ENCODE results near the gene CBFA2T3. TPM values are rescaled to one million over a fixed set of nuclear protein-coding genes. Genes with fewer than 3 reads are reported as not detected.

Gene CBFA2T3
- total RNA-seq, 1 experiment from 2014 or later, result 2.9 TPM

DNA sequence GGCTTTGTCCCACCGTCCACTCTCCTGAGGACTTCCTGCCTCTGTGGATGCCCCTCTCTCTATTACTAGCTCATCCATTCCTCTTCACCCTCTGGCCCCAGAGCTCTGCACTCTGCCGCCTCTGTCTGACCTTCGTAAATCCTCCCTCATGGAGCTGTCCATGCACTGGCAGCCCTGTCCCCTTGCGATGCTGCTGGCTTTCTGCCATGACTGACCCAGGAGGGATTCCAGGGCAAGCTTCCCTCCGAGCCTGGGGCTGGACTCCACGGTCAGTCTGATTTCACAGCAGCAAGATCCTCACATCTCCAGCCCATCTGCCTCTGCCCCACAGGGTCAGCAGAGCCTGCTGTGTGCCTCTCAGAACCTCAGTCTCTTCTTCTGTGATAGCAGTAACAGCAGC lies 4.7 kb downstream of the CBFA2T3 start:
- Mint-ChIP-seq H3K4me1 (peaks cover 0 to 6% of the 10 kb centered on the region in 2 experiments; a peak in 1 of 4 replicates), H3K9me3 (no peaks in the 10 kb centered on the region), H3K27me3 (ENCODE audit: low read depth) (no peaks in the 10 kb centered on the region), H3K4me3 (no peak overlapping the region), H3K36me3 (ENCODE audit: insufficient read depth in 1 of 3, low read depth in 3 of 3) (no peaks in the 10 kb centered on the region), H3K27ac (peak overlapping the region in 2 of 3 experiments; percentile 56 to 81; a peak in 2 of 7 replicates)
- no peak overlapping the region for H3K9ac ChIP-seq (ENCODE audit: extremely low read depth, insufficient read length, low read length)
- no peaks in the 10 kb centered on the region for H4K20me1 ChIP-seq (ENCODE audit: control insufficient read depth, insufficient read depth, insufficient read length)
- no peak overlapping the region for H2BK15ac ChIP-seq (ENCODE audit: low read depth, low read length)
- no peak overlapping the region for H2BK5ac ChIP-seq (ENCODE audit: insufficient read length, low read length)
- no peak overlapping the region for H2AK5ac ChIP-seq (ENCODE audit: insufficient read length, low read length)
- H3K27me3 ChIP-seq (ENCODE audit: insufficient read depth, low read length), result no peaks in the 10 kb centered on the region
- no peaks in the 10 kb centered on the region for H3K4me1 ChIP-seq (ENCODE audit: insufficient read depth, low read length)
- H2BK120ac ChIP-seq (ENCODE audit: low read depth, low read length, poor library complexity, severe bottlenecking), result no peak overlapping the region
- no peak overlapping the region for H3K14ac ChIP-seq (ENCODE audit: insufficient read depth, low read length)
- no peak overlapping the region for H3K27ac ChIP-seq (ENCODE audit: insufficient read length, low read depth, low read length)
- no peak for DNase-seq
- no CpG with 5 or more reads among the region's 6 CpGs for WGBS (ENCODE audit: extremely low coverage, insufficient read length, low lambda C conversion rate)
- no peak overlapping the region for H3K23ac ChIP-seq (ENCODE audit: insufficient read length, low read depth, low read length)
- no peak overlapping the region for H2AFZ ChIP-seq (ENCODE audit: low read length)
- H3K79me1 ChIP-seq (ENCODE audit: insufficient read depth, low read depth, low read length, poor library complexity, severe bottlenecking), result no peaks in the 10 kb centered on the region
- no peaks in the 10 kb centered on the region for H3K79me2 ChIP-seq (ENCODE audit: insufficient read depth, low read length)
- no peak overlapping the region for H2BK12ac ChIP-seq (ENCODE audit: insufficient read length, low read depth, low read length)
- H3K18ac ChIP-seq (ENCODE audit: insufficient read length, low read depth, low read length), result no peak overlapping the region
- H3K56ac ChIP-seq (ENCODE audit: insufficient read length, low read depth, low read length), result no peak overlapping the region
- no peaks in the 10 kb centered on the region for H3K9me3 ChIP-seq (ENCODE audit: control insufficient read depth, low read depth, low read length)
- H4K8ac ChIP-seq (replicated peaks; ENCODE audit: insufficient read length, low read depth, low read length), result no peak overlapping the region
- H3K4ac ChIP-seq (ENCODE audit: low read depth, low read length), result no peak overlapping the region
- no peak overlapping the region for H2BK20ac ChIP-seq (ENCODE audit: low read depth, low read length, poor library complexity, severe bottlenecking)
- no peak overlapping the region for H4K91ac ChIP-seq (ENCODE audit: insufficient read length, low read depth, low read length)
- H3K23me2 ChIP-seq (ENCODE audit: insufficient read length, low read depth, low read length, poor library complexity, severe bottlenecking), result no peaks in the 10 kb centered on the region
- no peak overlapping the region for H4K5ac ChIP-seq (ENCODE audit: insufficient read length, low read depth, low read length)
- H3T11ph ChIP-seq (ENCODE audit: low read length), result no peak overlapping the region
- no peak overlapping the region for H3K4me2 ChIP-seq (ENCODE audit: insufficient read depth, insufficient read length, low read length)
- TF ChIP-seq CTCF (conservative IDR thresholded peaks at IDR 0.05), result no peak

Data from H9 (cell line).